Erythroblast (primary cell): ENCODE results near the gene PC.

Source experiments
- GATA1 ChIP-seq: IDR thresholded peaks from 2 replicates; pipeline ENCODE4 v1.6.1; 2011; ENCODE audit warnings: low read depth, mild to moderate bottlenecking, control low read depth, low read length, moderate library complexity
- POLR2A ChIP-seq: IDR thresholded peaks from 2 replicates; pipeline ENCODE4 v1.6.1; 2011; ENCODE audit warnings: mild to moderate bottlenecking, low read length

DNA sequence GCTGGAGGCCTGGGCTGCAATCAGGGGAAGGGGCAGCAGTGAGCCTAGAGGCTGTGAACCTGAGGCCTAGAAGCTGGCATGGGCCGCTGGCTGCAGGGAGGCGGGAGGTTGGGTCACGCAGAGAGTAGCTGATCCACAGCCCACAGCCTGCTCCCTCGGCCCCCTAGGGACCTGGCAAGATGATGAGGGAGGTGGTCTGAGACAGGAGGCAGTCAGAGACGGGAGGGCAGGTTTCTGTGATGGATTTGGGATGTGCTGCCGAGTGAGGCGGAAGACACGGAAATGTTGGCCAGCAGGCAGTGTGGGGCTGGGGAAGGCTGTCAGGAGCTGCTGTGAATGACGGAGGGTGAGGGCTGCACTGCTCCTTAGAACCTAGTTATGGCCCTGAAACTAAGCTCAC is 78.6 kb downstream of the PC start:
- no peak for TF ChIP-seq POLR2A
- TF ChIP-seq GATA1, result no peak
